Activated CD4-positive, alpha-beta T cell treated with anti-CD3 and anti-CD28 coated beads, Interleukin-2, amount 10 ng/mL, durations not matched to agents 7 days and 5 days (primary cell): ENCODE data around the gene COL8A2. TPM values are rescaled to one million over a fixed set of nuclear protein-coding genes. Genes with fewer than 3 reads are reported as not detected.

ENCODE experiments used
- CTCF ChIA-PET: fragments of 350-600 bp; sonication (Branson Sonifier 250); formaldehyde crosslinking; loops from one replicate; lab custom pipeline; 2021; ENCODE audit warnings: antibody characterized with exemption; lab: Charles Lee
- POLR2A ChIA-PET: fragments of 350-600 bp; sonication (Branson Sonifier 250); formaldehyde crosslinking; loops from one replicate; lab custom pipeline; 2021; ENCODE audit warnings: antibody characterized with exemption; lab: Charles Lee
- DNase-seq: peaks from one replicate; pipeline ENCODE4 v3.0.0-alpha.2; 2020
- H3K27ac Mint-ChIP-seq: one replicate; pipeline ENCODE4 v1.8.0; 2021; ENCODE audit warnings: mild to moderate bottlenecking, moderate library complexity, mixed read lengths
- H3K27me3 Mint-ChIP-seq: one replicate; pipeline ENCODE4 v1.8.0; 2021; ENCODE audit warnings: mixed read lengths
- H3K36me3 Mint-ChIP-seq: one replicate; pipeline ENCODE4 v1.8.0; 2021; ENCODE audit warnings: low read depth, mixed read lengths
- H3K4me1 Mint-ChIP-seq: one replicate; pipeline ENCODE4 v1.8.0; 2021; ENCODE audit warnings: mixed read lengths
- H3K4me3 Mint-ChIP-seq: one replicate; pipeline ENCODE4 v1.8.0; 2021; ENCODE audit warnings: mild to moderate bottlenecking, moderate library complexity, mixed read lengths
- H3K9me3 Mint-ChIP-seq: one replicate; pipeline ENCODE4 v1.8.0; 2021; ENCODE audit warnings: mixed read lengths
- total RNA-seq, 2 experiments: library from RNA; stranded (reverse); gene quantifications; one replicate each; pipeline ENCODE4 v1.2.3, GENCODE V29; 2021

COL8A2 gene
- total RNA-seq, 2 experiments from 2014 or later, result not detected

GRCh38 chr1:36132029-36132428, 7.0 kb upstream of the COL8A2 start:
- Mint-ChIP-seq H3K27me3 (no peaks in the 10 kb centered on the region), H3K9me3 (no peaks in the 10 kb centered on the region), H3K36me3 (peaks cover 3% of the 10 kb centered on the region), H3K27ac (no peak overlapping the region), H3K4me3 (no peak overlapping the region), H3K4me1 (peaks cover 11% of the 10 kb centered on the region)
- ChIA-PET POLR2A (no interaction called here), CTCF (interaction anchor here (1.1 to 4.0 kb wide), 3 partner anchors 10 to 31 kb away, joined by 3 to 25 read pairs (median 3); no protein-coding TSS in a partner anchor)
- no peak for DNase-seq

DNA sequence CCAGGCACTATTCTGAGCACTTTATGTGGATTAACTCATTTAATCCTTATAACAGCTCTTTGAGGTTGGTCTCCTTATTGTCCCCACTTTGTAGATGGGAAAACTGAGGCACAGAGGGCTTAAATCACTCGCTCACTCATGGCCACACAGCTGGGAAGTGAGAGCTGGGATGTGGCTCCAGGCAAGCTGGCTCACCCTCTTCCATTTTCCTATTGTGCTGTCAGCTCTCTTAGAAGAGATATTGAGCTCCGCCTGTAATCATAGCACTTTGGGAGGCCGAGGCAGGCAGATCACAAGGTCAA, 3.8 kb upstream of the COL8A2 start:
- H3K9me3 Mint-ChIP-seq, result no peaks in the 10 kb centered on the region
- CTCF ChIA-PET, result interaction anchor here (1.4 to 1.9 kb wide), 3 partner anchors 12 to 20 kb away, joined by 3 to 6 read pairs (median 5); partner anchors contain the start of gene TRAPPC3
- no peak overlapping the region for H3K27ac Mint-ChIP-seq
- H3K27me3 Mint-ChIP-seq, result peaks cover 20% of the 10 kb centered on the region
- DNase-seq, result no peak
- POLR2A ChIA-PET, result no interaction called here
- H3K4me1 Mint-ChIP-seq, result peaks cover 10% of the 10 kb centered on the region
- H3K36me3 Mint-ChIP-seq, result no peaks in the 10 kb centered on the region
- H3K4me3 Mint-ChIP-seq, result no peak overlapping the region

DNA sequence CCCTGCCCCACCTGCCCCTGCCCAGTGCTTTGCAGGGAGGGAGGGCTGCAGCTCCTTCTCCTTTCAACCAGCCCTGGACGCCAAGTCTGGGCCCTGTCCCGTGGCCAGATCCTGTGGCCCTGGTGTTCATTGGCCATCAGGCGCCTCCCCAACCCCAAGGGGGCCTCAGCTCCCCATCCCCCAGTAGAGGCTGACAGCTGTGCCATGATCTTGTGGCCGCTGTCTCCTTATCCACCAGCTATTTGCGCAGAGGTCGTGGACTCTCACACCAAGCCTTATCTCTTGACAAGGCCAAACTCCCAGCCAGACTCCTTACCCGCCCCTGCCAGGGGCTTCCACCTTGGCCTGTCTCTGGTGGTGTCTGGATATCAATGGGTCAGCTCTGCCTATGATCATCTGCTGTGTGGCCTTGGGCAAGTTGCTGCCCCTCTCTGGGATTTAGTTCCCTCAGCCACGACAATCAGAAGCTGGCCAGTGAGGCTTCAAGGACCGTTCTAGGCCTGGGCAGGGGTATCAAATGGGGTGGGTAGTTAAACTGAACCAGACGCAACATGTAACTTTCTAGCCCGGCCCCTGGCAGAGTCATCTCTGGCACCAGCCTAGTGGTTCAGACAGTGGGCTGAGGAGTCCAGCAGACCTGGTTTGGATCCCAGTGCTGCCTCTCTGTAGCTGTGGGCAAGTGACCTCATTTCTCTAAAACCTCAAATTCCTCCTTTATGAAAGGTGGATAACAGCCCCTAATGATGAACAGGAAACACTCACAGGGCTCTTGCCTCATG, 3.3 kb upstream of the COL8A2 start:
- peaks cover 14% of the 10 kb centered on the region for H3K4me1 Mint-ChIP-seq
- peaks cover 25% of the 10 kb centered on the region for H3K27me3 Mint-ChIP-seq
- ChIA-PET CTCF (interaction anchor here (1.4 to 1.9 kb wide), 3 partner anchors 12 to 21 kb away, joined by 3 to 6 read pairs (median 5); partner anchors contain the start of gene TRAPPC3), POLR2A (no interaction called here)
- DNase-seq, result no peak
- no peak overlapping the region for H3K27ac Mint-ChIP-seq
- H3K9me3 Mint-ChIP-seq, result no peaks in the 10 kb centered on the region
- no peak overlapping the region for H3K4me3 Mint-ChIP-seq
- H3K36me3 Mint-ChIP-seq, result no peaks in the 10 kb centered on the region

- no peak overlapping the region for H3K4me3 Mint-ChIP-seq
- H3K27me3 Mint-ChIP-seq, result peaks cover 39% of the 10 kb centered on the region
- CTCF ChIA-PET, result interaction anchor here (0.5 kb wide), 1 partner anchor 399 kb away, joined by 3 read pairs; no protein-coding TSS in a partner anchor
- peaks cover 21% of the 10 kb centered on the region for H3K4me1 Mint-ChIP-seq
- no peaks in the 10 kb centered on the region for H3K9me3 Mint-ChIP-seq
- no peak for DNase-seq
- H3K27ac Mint-ChIP-seq, result no peak overlapping the region
- POLR2A ChIA-PET, result no interaction called here
- H3K36me3 Mint-ChIP-seq, result no peaks in the 10 kb centered on the region
Observed at GRCh38 chr1:36126797-36127500, 1.9 kb upstream of the COL8A2 start.

GRCh38 chr1:36126005-36126716, 1.1 kb upstream of the COL8A2 start:
- H3K4me3 Mint-ChIP-seq, result no peak overlapping the region

DNA sequence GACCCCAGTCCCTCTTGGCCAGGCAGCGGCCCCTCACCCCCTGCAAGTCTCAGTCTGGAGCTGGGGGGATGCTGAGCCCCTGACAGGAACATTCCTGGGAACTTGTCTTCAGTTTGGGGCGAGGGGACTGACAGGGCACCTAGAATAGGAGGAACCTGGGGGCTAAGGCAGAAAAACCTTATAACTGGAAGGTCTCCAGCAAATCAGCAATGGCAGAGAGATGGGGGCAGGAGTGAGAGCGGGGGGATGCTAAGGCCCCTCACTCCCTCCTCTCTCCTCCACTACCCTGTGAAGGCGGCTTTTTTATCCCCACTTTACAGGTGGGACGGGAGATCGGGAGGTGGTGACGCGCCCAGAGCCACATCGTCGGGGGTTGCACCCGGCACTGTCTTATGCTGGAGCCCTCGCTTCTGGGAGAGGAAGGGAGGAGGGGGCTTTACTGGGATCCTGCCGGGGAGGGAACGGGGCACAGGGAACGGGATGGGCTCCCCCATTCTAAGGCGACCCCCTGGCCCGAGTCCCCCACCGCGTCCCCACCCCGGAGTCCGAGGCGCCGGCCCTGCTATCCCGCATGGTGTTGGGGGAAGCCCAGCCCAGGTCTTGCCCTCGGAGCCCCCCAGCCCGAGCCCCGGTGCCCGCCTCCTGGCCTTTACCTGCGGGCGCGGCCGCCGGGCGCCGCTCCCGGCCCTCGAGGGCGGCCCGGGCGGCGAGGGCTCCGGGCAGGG, 456 bp downstream of the COL8A2 start:
- Mint-ChIP-seq H3K4me3 (peak overlapping the region; percentile 19), H3K36me3 (no peaks in the 10 kb centered on the region), H3K27ac (no peak overlapping the region), H3K4me1 (peaks cover 21% of the 10 kb centered on the region), H3K27me3 (peaks cover 40% of the 10 kb centered on the region), H3K9me3 (no peaks in the 10 kb centered on the region)
- ChIA-PET POLR2A (no interaction called here), CTCF (no interaction called here)
- no peak for DNase-seq

More at GRCh38 chr1:36126005-36126716, 1.1 kb upstream of the COL8A2 start:
- Mint-ChIP-seq H3K27me3 (peaks cover 40% of the 10 kb centered on the region), H3K9me3 (no peaks in the 10 kb centered on the region), H3K27ac (peak overlapping the region; percentile 2), H3K4me1 (peaks cover 21% of the 10 kb centered on the region), H3K36me3 (no peaks in the 10 kb centered on the region)
- ChIA-PET POLR2A (no interaction called here), CTCF (no interaction called here)
- DNase-seq, result no peak

DNA sequence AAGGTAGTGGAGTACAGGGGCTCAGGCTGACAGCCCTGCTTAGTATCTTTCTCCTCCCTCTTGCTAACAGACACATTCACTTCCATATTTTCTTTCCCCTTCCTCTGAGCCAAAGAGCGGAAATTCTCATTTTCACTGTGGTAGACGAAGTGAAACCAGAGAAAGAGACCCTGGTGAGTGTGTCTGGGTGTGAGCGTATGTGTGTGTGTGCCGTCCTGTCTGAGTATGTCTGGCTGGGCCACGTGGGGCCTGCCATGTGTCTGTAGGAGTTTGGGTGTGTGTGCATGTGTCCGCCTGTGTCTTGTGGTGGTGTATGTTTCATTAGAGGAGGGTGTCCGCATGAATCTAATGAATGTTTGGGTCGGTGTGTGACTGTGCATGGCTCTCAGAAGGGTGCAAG, 1.7 kb downstream of the COL8A2 start:
- Mint-ChIP-seq H3K4me3 (no peak overlapping the region), H3K36me3 (no peaks in the 10 kb centered on the region), H3K27me3 (peaks cover 40% of the 10 kb centered on the region), H3K27ac (no peak overlapping the region), H3K9me3 (no peaks in the 10 kb centered on the region), H3K4me1 (peaks cover 21% of the 10 kb centered on the region)
- POLR2A ChIA-PET, result no interaction called here
- no peak for DNase-seq
- CTCF ChIA-PET, result interaction anchor here (0.5 to 0.6 kb wide), 2 partner anchors 15 to 242 kb away, joined by 3 to 4 read pairs; no protein-coding TSS in a partner anchor

DNA sequence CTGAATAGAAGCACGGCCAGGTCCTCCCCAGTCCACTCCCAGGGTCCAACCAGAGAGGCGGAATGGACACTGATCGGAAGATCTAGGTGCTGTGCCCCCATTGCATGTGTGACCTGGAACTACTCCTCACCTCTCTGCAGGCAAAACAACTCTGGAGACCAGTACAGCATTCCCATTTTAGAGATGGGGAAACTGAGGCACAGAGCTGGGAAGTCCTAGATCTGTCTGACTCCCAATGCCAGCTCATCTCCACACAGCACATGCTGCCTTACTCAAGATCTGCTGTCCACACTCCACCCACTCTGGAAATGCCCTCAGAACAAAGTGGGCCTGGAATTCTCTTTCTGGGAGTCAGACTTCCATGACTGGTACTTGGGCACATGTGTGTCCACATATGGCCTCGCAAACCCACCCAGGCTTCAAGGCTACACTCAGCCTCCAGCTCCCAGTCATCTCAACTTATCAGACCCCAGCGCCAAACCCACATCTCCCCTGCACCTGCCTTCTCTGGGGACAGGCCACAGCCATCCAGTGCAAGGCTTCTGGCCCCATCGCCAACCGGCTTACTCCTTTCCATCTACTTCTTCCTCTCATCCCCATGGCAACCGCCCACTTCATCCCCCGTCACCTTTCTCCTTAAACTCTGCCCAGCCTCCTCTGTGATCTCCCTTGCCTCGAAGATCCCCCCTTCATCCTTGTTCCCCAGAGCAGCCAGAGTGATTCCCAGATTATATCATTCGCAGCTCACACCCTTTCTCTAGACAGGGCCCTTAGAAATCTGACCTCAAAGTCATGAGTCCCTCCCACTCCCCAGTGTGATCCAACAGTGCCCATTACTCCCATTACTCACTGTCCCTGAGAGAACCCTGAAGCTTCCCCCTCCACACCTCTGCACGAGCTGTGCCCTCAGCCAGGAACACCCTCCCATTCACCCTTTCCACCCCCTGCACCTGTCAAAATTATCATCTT, 2.7 kb downstream of the COL8A2 start:
- no peaks in the 10 kb centered on the region for H3K36me3 Mint-ChIP-seq
- no peak for DNase-seq
- H3K27ac Mint-ChIP-seq, result no peak overlapping the region
- H3K27me3 Mint-ChIP-seq, result peaks cover 40% of the 10 kb centered on the region
- ChIA-PET POLR2A (no interaction called here), CTCF (interaction anchor here (1.5 kb wide), 1 partner anchor 16 kb away, joined by 3 read pairs; no protein-coding TSS in a partner anchor)
- H3K4me1 Mint-ChIP-seq, result peaks cover 21% of the 10 kb centered on the region
- no peak overlapping the region for H3K4me3 Mint-ChIP-seq
- no peaks in the 10 kb centered on the region for H3K9me3 Mint-ChIP-seq

DNA sequence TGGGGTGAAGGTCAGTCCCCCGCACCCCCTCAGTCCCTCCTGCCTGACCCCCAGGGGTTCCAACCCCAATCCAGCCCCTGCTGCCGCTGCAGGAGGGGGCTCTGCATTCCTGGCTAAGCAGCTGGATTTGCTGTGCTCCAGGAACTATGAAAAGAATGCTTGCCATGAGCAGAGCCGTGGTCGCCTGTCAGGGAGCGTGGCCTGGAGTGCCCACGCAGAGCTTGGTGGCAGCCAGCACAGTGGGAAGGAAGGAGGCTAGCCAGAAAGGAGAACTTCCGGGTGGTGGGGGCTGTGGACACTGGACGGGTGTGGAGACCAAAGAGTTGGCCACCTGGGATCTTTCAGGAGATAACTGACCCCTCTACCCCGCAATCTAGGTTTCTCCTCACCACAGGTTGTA, 5.6 kb downstream of the COL8A2 start:
- Mint-ChIP-seq H3K27ac (no peak overlapping the region), H3K4me1 (peaks cover 13% of the 10 kb centered on the region), H3K4me3 (no peak overlapping the region), H3K9me3 (no peaks in the 10 kb centered on the region), H3K36me3 (no peaks in the 10 kb centered on the region), H3K27me3 (peaks cover 28% of the 10 kb centered on the region)
- DNase-seq, result no peak
- CTCF ChIA-PET, result interaction anchor here (1.3 to 3.2 kb wide), 3 partner anchors 15 to 90 kb away, joined by 3 to 12 read pairs (median 7); partner anchors contain the start of gene TRAPPC3
- POLR2A ChIA-PET, result interaction anchor here (0.6 kb wide), 1 partner anchor 24 kb away, joined by 6 read pairs; no protein-coding TSS in a partner anchor

DNA sequence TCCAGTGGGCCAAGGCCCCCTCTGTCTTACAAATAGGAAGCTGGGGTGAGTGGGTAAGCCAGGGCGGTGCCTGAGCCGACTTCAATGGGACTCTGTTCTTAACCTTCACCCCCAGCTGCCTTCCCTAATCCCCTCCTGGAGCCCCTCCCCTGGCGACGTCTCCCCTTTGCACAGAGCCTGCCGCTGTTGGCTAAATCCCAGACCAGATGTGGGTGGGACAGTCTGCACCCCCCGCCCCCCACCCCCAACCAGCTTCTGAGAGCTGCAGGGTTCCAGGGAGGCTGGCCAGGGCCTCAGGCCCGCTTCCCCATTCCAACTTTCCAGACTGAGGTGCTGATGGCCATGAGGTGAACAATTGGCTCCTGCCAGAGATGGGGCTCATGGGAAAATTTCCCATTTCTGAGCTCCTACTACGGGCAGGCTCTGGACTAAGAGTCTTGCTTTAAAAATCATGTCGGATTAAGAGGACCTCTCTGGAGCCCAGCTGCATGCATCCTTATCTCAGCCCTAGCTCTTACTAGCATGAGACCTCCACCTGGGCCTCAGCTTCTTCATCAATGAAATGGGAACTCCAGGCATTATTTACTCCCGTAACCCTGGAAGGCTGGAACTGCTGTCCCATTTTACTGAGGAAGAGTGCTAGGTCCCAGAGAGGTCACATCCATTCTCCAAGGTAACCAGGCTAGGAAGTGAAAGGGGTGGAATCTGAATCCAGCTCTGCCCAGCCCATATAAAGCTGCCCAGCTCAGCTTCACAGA, 6.4 kb downstream of the COL8A2 start:
- ChIA-PET CTCF (interaction anchor here (0.6 to 3.2 kb wide), 7 partner anchors 15 to 386 kb away, joined by 3 to 12 read pairs (median 4); partner anchors contain the start of gene TRAPPC3), POLR2A (interaction anchor here (0.6 kb wide), 1 partner anchor 23 kb away, joined by 6 read pairs; no protein-coding TSS in a partner anchor)
- Mint-ChIP-seq H3K27ac (no peak overlapping the region), H3K4me3 (no peak overlapping the region), H3K4me1 (peaks cover 10% of the 10 kb centered on the region), H3K36me3 (no peaks in the 10 kb centered on the region), H3K9me3 (no peaks in the 10 kb centered on the region), H3K27me3 (peaks cover 20% of the 10 kb centered on the region)
- DNase-seq, result no peak
